Loucy (cell line): ENCODE data around the gene CA5A.

Source experiments
- EZH2phosphoT487 ChIP-seq: fragments of 200-600 bp; IDR thresholded peaks from 2 replicates; pipeline ENCODE4 v1.6.1; 2018; ENCODE audit warnings: antibody characterized with exemption, mild to moderate bottlenecking, moderate library complexity, borderline replicate concordance
- TF ChIP-seq, protein P1 (sequence below): fragments of 200-600 bp; sonication (generic); conservative IDR thresholded peaks from 2 replicates; pipeline ENCODE4 v1.5.1; 2014; ENCODE audit warnings: mild to moderate bottlenecking, antibody characterized with exemption, low read length

DNA sequence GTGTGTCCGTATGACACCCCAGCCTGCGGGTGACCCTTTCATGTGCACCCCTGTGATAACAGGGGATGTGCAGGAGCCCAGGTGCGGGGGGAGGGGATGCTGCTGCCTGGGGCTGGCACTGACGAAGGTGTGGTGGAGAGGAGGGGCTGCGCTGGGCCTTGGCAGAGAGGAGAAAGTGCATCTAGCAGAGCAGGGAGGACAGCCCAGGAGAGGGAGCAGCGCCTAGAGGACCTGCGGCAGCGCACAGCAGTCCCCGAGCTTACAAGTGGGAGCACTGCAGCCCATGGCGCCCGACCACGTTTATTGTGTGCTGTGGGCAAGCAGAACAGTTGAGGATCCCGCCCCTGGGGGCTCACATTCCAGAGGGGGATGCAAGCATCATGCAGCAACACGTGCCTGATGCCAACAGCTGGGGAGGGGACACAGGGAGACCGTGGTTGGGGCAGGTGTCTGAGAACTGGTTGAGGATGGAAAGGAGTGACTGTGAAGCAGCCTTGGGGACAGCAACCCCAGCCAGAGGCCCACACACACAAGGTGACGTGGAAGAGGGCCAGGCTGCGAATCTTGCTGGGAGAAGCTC lies 56.1 kb downstream of the CA5A start:
- no peak for TF ChIP-seq EZH2phosphoT487
- TF ChIP-seq, protein P1, sequence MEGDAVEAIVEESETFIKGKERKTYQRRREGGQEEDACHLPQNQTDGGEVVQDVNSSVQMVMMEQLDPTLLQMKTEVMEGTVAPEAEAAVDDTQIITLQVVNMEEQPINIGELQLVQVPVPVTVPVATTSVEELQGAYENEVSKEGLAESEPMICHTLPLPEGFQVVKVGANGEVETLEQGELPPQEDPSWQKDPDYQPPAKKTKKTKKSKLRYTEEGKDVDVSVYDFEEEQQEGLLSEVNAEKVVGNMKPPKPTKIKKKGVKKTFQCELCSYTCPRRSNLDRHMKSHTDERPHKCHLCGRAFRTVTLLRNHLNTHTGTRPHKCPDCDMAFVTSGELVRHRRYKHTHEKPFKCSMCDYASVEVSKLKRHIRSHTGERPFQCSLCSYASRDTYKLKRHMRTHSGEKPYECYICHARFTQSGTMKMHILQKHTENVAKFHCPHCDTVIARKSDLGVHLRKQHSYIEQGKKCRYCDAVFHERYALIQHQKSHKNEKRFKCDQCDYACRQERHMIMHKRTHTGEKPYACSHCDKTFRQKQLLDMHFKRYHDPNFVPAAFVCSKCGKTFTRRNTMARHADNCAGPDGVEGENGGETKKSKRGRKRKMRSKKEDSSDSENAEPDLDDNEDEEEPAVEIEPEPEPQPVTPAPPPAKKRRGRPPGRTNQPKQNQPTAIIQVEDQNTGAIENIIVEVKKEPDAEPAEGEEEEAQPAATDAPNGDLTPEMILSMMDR = no peak
